HEK293T (cell line): ENCODE results near the gene PDLIM3.

ENCODE experiments used
- BHLHE40 ChIP-seq: fragments of 450-650 bp; IDR thresholded peaks from 2 replicates; pipeline ENCODE4 v1.6.1; 2016; ENCODE audit warnings: mild to moderate bottlenecking, moderate library complexity, borderline replicate concordance
- FOXA1 ChIP-seq: fragments of 450-650 bp; IDR thresholded peaks from 2 replicates; pipeline ENCODE4 v1.6.1; 2016; ENCODE audit warnings: mild to moderate bottlenecking
- HDGF ChIP-seq: fragments of 450-650 bp; IDR thresholded peaks from 2 replicates; pipeline ENCODE4 v1.6.1; 2017; ENCODE audit warnings: antibody characterized with exemption, borderline replicate concordance
- L3MBTL2 ChIP-seq: fragments of 450-650 bp; conservative IDR thresholded peaks from 2 replicates; pipeline ENCODE4 v1.6.1; 2016; ENCODE audit warnings: mild to moderate bottlenecking
- SUZ12 ChIP-seq: fragments of 450-650 bp; IDR thresholded peaks from 2 replicates; pipeline ENCODE4 v1.6.1; 2016; ENCODE audit warnings: mild to moderate bottlenecking
- ZNF384 ChIP-seq: fragments of 450-650 bp; IDR thresholded peaks from 2 replicates; pipeline ENCODE4 v1.6.1; 2016
- TF ChIP-seq, protein P1 (sequence below): fragments of 450-650 bp; IDR thresholded peaks from 2 replicates; pipeline ENCODE4 v1.6.1; 2016

DNA sequence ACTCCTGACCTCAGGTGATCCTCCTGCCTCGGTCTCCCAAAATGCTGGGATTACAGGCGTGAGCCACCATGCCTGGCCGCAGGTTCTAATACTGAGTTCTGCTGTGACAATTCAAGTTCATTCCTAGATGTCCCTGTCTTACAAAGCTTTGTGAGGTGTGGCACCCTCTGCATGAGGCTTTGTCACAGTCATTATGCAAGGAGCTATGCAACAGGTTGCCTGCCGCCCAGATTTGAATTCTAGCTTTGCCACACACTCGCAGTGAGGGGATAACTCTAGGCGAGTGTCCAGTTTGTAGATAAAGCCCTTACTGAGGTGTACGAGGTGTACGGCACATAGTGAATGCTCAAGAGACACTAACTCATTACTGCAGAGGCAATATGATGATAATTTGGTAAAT lies 67.3 kb downstream of the PDLIM3 start:
- TF ChIP-seq, protein P1, sequence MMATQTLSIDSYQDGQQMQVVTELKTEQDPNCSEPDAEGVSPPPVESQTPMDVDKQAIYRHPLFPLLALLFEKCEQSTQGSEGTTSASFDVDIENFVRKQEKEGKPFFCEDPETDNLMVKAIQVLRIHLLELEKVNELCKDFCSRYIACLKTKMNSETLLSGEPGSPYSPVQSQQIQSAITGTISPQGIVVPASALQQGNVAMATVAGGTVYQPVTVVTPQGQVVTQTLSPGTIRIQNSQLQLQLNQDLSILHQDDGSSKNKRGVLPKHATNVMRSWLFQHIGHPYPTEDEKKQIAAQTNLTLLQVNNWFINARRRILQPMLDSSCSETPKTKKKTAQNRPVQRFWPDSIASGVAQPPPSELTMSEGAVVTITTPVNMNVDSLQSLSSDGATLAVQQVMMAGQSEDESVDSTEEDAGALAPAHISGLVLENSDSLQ, result no peak
- no peak for TF ChIP-seq HDGF
- no peak for TF ChIP-seq ZNF384
- no peak for TF ChIP-seq L3MBTL2
- no peak for TF ChIP-seq FOXA1
- TF ChIP-seq SUZ12, result no peak
- no peak for TF ChIP-seq BHLHE40
